Gastroesophageal sphincter (tissue), 3 donors: Measurements from ENCODE around the gene CCDC92.

Experiments used
- CTCF ChIP-seq, 4 experiments: fragments of 200-600 bp in 2 of 4; fragments of 450-650 bp in 2 of 4; sonication (generic) in 1 of 4; IDR thresholded peaks; one replicate each; pipeline ENCODE4 v1.5.1; 2017 to 2019; ENCODE audit warnings: antibody characterized with exemption in 4 of 4, mild to moderate bottlenecking in 2 of 4, moderate library complexity in 2 of 4
- POLR2AphosphoS5 ChIP-seq: sonication (generic); formaldehyde crosslinking; IDR thresholded peaks from one replicate; pipeline ENCODE4 v1.6.1; 2017; ENCODE audit warnings: antibody characterized with exemption

GRCh38 chr12:123924539-123924938 lies 48.1 kb downstream of the CCDC92 start:
- TF ChIP-seq POLR2AphosphoS5 (no peak), CTCF (IDR thresholded peaks at IDR 0.05) (no peak)
